ENCODE results near the gene LTBR. TPM values are rescaled to one million over a fixed set of nuclear protein-coding genes. Genes with fewer than 3 reads are reported as not detected.

The LTBR gene
- total and polyA plus RNA-seq, 2 donors (not counting 3 experiments of a cell fraction or from before 2014, with no cell fraction given): 70.7 to 102 TPM

GRCh38 chr12:6360080-6360571 lies 23.8 kb upstream of the LTBR start:
- no peaks in the 10 kb centered on the region for H3K9me1 ChIP-seq (replicated peaks; ENCODE audit: control insufficient read depth, extremely low read depth, insufficient read depth, low read length)
- no peaks in the 10 kb centered on the region for H4K20me1 ChIP-seq (replicated peaks; ENCODE audit: control insufficient read depth, extremely low read depth, insufficient read depth, low read length)
- no peak for FAIRE-seq
- no peaks in the 10 kb centered on the region for H3K36me3 ChIP-seq (ENCODE audit: control insufficient read depth in 2 of 2, extremely low read depth in 1 of 2, insufficient read depth in 2 of 2, low read length in 2 of 2)
- peaks cover 0 to 2% of the 10 kb centered on the region in 2 experiments for H3K27me3 ChIP-seq (ENCODE audit: control insufficient read depth in 2 of 2, insufficient read depth in 2 of 2, low read length in 2 of 2)
- CTCF ChIA-PET: interaction anchor here (0.9 to 1.8 kb wide), 3 partner anchors 14 to 25 kb away, joined by 4 to 5 read pairs (median 4); no protein-coding TSS in a partner anchor
- intact Hi-C loops (cut with micrococcal nuclease) (no loop called here), dilution Hi-C loops (cut with MboI; ENCODE audit: extremely low pct_ligation_motif_present, low sequenced_read_pairs) (no loop called here)
- POLR2A ChIA-PET: no interaction called here
- H3K79me2 ChIP-seq (ENCODE audit: control insufficient read depth, insufficient read depth, low read length): no peaks in the 10 kb centered on the region
- H2AFZ ChIP-seq (ENCODE audit: low read depth, low read length): no peak overlapping the region
- no peaks in the 10 kb centered on the region for H3K9me3 ChIP-seq (replicated peaks; ENCODE audit: control insufficient read depth, insufficient read depth, low read length)
- no peak for DNase-seq (ENCODE audit: low read depth, low spot score)
- no peak overlapping the region for H3K4me2 ChIP-seq (ENCODE audit: insufficient read depth, low read length)
- H3K27ac ChIP-seq (ENCODE audit: insufficient read depth, low read depth, low read length): no peak overlapping the region
- BruUV-seq (replicated peaks): no TSS peak
- peaks cover 18% of the 10 kb centered on the region for H3K4me1 ChIP-seq (ENCODE audit: control insufficient read depth, extremely low read depth, insufficient read depth, low read length)
- TF ChIP-seq, protein P1, sequence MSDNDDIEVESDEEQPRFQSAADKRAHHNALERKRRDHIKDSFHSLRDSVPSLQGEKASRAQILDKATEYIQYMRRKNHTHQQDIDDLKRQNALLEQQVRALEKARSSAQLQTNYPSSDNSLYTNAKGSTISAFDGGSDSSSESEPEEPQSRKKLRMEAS (IDR thresholded peaks at IDR 0.05; ENCODE audit: insufficient read depth, insufficient read length): no peak
- no peak for TF ChIP-seq FOS (IDR thresholded peaks at IDR 0.05; ENCODE audit: borderline replicate concordance, insufficient read depth, low read length)
- TF ChIP-seq MYC (IDR thresholded peaks at IDR 0.05; ENCODE audit: low read depth, low read length): no peak
- TF ChIP-seq JUN (IDR thresholded peaks at IDR 0.05; ENCODE audit: borderline replicate concordance, insufficient read depth, insufficient read length, low read depth): no peak
- TF ChIP-seq, protein P2, sequence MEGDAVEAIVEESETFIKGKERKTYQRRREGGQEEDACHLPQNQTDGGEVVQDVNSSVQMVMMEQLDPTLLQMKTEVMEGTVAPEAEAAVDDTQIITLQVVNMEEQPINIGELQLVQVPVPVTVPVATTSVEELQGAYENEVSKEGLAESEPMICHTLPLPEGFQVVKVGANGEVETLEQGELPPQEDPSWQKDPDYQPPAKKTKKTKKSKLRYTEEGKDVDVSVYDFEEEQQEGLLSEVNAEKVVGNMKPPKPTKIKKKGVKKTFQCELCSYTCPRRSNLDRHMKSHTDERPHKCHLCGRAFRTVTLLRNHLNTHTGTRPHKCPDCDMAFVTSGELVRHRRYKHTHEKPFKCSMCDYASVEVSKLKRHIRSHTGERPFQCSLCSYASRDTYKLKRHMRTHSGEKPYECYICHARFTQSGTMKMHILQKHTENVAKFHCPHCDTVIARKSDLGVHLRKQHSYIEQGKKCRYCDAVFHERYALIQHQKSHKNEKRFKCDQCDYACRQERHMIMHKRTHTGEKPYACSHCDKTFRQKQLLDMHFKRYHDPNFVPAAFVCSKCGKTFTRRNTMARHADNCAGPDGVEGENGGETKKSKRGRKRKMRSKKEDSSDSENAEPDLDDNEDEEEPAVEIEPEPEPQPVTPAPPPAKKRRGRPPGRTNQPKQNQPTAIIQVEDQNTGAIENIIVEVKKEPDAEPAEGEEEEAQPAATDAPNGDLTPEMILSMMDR (IDR thresholded peaks at IDR 0.05; ENCODE audit: extremely low read depth in 1 of 2, insufficient read depth in 1 of 2, low read depth in 1 of 2, low read length in 2 of 2): no peak
- H3K4me3 ChIP-seq (replicated peaks in 1 of 3; ENCODE audit: insufficient read depth in 1 of 3, low read depth in 1 of 3, low read length in 3 of 3): no peak overlapping the region
- no peak overlapping the region for H3K9ac ChIP-seq (replicated peaks; ENCODE audit: extremely low read depth, insufficient read depth, low read length)

Data from endothelial cell of umbilical vein (primary cell).